GM12891 (cell line): ENCODE results near the gene YTHDF2.
"Not testable (repeated sequence)": the region's sequence is repeated elsewhere in the genome, so short reads cannot be mapped to it uniquely, and the experiment has no call there.

Experiments used
- DNase-seq: peaks from one replicate; pipeline ENCODE4 v3.0.0; 2011; ENCODE audit warnings: low spot score; ENCODE audit not compliant: insufficient read length
- FAIRE-seq: peaks from 2 replicates; lab custom pipeline; 2011; peaks lifted over from hg19 to GRCh38; lab: Jason Lieb, UNC
- PAX5 ChIP-seq: IDR thresholded peaks from 2 replicates; pipeline ENCODE4 v1.6.1; 2011; ENCODE audit warnings: low read length, moderate library complexity, mild to moderate bottlenecking; ENCODE audit not compliant: insufficient read depth, severe bottlenecking
- POLR2A ChIP-seq: IDR thresholded peaks from 2 replicates; pipeline ENCODE4 v1.6.1; 2011; ENCODE audit warnings: low read depth, low read length, control low read depth
- POLR2AphosphoS5 ChIP-seq: IDR thresholded peaks from 2 replicates; pipeline ENCODE4 v1.6.1; 2011; ENCODE audit warnings: low read depth, low read length, control low read depth
- POU2F2 ChIP-seq: IDR thresholded peaks from 2 replicates; pipeline ENCODE4 v1.6.1; 2011; ENCODE audit warnings: low read depth, mild to moderate bottlenecking, control low read depth, low read length, moderate library complexity
- SPI1 ChIP-seq: IDR thresholded peaks from 2 replicates; pipeline ENCODE4 v1.6.1; 2011; ENCODE audit warnings: low read depth, low read length, control low read depth
- TAF1 ChIP-seq: IDR thresholded peaks from 2 replicates; pipeline ENCODE4 v1.6.1; 2011; ENCODE audit warnings: low read depth, low read length, control low read depth

The YTHDF2 gene

GRCh38 chr1:28779751-28780408 is 43.1 kb downstream of the YTHDF2 start:
- TF ChIP-seq POLR2A (no peak), PAX5 (no peak), POLR2AphosphoS5 (no peak), SPI1 (no peak), POU2F2 (no peak)
- DNase-seq (no peak), FAIRE-seq (no peak)

DNA sequence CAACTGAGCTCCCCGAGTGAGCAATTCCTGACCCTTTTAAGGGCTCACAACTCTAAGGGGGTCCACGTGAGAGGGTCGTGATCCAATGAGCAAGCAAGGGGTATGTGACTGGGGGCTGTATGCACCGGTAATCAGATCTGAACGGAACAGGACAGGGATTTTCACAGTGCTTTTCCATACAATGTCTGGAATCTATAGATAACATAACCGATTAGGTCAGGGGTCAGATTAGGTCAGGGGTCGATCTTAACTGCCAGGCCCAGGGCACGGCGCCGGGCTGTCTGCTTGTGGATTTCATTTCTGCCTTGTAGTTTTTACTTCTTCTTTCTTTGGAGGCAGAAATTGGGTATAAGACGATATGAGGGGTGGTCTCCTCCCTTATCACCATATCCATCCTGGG is 44.6 kb downstream of the YTHDF2 start:
- no peak for FAIRE-seq

DNA sequence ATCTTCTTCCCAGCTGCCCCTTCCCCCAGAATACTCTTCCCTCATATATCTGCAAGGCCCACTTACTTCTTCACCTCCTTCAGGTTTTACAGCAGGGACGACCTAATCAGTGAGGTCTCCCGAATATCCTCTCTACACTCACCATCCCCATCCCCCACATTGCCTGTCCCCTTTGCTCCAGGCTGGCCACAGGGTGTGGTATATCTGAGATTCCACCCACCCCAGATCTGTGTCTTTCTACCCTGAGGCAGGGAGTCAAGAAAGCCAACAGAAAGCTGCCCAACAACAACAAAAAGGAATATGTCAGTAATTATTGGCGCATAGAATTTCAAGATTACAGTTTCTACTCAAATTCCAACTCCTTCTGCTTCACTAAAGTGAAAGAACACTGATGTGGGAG is 45.3 kb downstream of the YTHDF2 start:
- FAIRE-seq = no peak
- DNase-seq = no peak
- no peak for TF ChIP-seq POLR2AphosphoS5
- TF ChIP-seq POLR2A = no peak
- no peak for TF ChIP-seq POU2F2
- TF ChIP-seq PAX5 = no peak
- no peak for TF ChIP-seq SPI1
- no peak for TF ChIP-seq TAF1

More for the DNA sequence above, 44.6 kb downstream of the YTHDF2 start:
- DNase-seq = no peak
- no peak for TF ChIP-seq POU2F2
- no peak for TF ChIP-seq POLR2A
- no peak for TF ChIP-seq SPI1
- TF ChIP-seq POLR2AphosphoS5 = no peak
- TF ChIP-seq TAF1 = no peak
- no peak for TF ChIP-seq PAX5

DNA sequence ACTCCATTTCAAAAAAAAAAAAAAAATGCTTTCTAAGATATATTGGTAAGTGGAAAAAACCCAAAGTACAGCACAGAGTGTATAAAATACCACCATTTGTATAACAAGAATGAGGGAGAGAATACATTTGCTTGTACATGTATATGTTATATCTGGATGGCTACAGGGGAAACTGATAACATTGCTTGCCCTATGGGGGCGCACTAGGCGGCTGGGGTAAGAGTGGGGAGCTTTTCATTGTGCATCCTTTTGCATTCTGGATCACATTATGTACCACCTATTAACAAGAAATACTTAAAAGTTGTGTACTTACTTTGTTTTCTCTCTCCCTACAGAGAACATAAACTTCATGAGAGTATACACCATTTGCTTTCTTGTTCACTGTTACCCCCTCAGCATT is 46.6 kb downstream of the YTHDF2 start:
- TF ChIP-seq POLR2A = no peak
- no peak for TF ChIP-seq POU2F2
- no peak for TF ChIP-seq TAF1
- TF ChIP-seq SPI1 = no peak
- no peak for TF ChIP-seq POLR2AphosphoS5
- TF ChIP-seq PAX5 = no peak
- FAIRE-seq (no peak), DNase-seq (no peak)

DNA sequence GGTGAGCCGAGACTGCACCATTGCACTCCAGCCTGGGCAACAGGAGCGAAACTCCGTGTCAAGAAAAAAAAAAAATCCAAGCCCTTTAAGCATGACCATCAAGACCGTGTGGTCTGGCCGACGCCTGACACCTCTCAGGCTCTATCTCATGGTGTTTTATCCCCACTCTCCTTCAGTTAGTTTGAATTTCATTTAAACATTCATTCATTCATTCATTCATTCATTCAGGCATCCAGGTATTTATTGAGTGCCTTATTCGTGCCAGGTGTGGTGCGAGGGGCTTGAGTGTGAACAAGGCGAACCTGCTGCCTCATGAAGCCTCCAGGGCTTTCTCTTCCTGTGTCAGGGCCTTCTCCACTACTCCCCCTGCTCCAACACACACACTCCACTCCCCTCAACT is 52.7 kb downstream of the YTHDF2 start:
- no peak for TF ChIP-seq TAF1
- TF ChIP-seq PAX5 = no peak
- TF ChIP-seq SPI1 = no peak
- TF ChIP-seq POU2F2 = no peak
- TF ChIP-seq POLR2AphosphoS5 = no peak
- no peak for TF ChIP-seq POLR2A
- no peak for FAIRE-seq
- DNase-seq = no peak

DNA sequence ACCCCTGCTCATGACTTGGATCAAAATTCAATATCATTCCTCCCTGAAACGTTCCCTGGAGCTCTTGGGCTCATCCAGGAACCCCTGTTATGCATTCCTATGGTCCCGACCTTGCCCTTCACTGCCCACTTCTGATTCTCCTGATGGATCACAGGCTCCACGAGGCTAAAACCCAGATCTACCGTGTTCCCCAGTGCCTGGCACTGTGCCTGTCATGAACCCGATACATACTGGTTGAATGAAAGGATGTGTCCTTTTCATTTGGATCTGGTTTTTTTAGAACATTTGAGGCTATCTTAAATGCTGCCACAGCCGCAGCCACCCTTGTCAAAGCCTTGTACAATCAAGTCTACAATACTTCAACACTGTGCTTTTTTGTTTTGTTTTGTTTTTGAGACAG is 53.1 kb downstream of the YTHDF2 start:
- no peak for TF ChIP-seq SPI1
- TF ChIP-seq POU2F2 = no peak
- FAIRE-seq = no peak
- DNase-seq = no peak

DNA sequence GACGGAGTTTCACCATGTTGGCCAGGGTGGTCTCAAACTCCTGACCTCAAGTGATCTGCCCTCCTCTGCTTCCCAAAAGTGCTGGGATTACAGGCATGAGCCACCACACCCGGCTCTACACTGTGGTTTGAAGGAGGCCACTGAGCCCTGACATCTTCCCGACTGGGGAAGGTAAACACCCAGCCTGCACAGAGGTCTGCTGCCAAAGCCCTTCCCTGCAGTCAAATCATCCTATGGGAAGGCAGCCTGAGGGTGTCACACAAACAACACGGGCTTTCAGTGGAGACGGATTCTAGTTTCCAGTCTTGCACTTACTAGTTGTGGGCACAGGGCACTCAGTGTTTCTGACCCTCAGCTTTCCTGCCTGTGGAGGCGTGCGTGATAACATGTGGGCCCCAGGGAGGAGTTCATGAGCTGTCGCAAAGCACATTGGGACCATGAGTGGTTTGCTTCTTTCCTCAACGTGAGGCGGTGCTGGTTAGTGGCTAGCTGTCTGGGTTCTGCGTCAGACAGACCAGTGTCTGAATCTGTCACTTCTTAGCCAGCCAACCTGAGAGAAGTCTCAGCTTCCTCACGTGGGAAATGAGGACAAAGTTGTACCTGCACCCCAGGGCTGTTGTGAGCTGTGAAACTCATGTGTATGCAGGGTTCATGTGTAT is 53.8 kb downstream of the YTHDF2 start:
- no peak for FAIRE-seq
- no peak for DNase-seq
- TF ChIP-seq TAF1 (no peak), SPI1 (no peak), POU2F2 (no peak), POLR2A (no peak), POLR2AphosphoS5 (no peak), PAX5 (no peak)

DNA sequence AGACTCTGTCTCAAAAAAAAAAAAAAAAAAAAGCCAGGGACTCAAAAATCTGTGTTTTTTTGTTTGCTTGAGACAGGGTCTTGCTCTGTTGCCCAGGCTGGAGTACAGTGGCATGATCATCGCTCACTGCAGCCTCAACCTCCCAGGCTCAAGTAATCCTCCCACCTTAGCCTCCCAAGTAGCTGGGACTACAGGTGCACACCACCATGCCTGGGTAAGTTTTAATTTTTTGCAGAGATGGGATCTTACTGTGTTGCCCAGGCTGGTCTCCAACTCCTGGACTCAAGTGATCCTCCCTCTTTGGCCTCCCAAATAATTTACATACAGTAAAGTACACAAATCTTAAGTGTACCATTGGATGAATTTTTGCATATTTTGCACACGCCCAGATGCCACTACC is 55.2 kb downstream of the YTHDF2 start:
- DNase-seq, FAIRE-seq: not testable (repeated sequence)

GRCh38 chr1:28792644-28793121 is 55.9 kb downstream of the YTHDF2 start:
- FAIRE-seq (no peak), DNase-seq (no peak)
- TF ChIP-seq POLR2AphosphoS5 (no peak), TAF1 (no peak), SPI1 (no peak), POU2F2 (no peak), POLR2A (no peak), PAX5 (no peak)

GRCh38 chr1:28794582-28794981 is 57.8 kb downstream of the YTHDF2 start:
- not testable (repeated sequence) for DNase-seq, FAIRE-seq
